ENCODE results near the gene SLC8A3. TPM values are rescaled to one million over a fixed set of nuclear protein-coding genes. Genes with fewer than 3 reads are reported as not detected.

SLC8A3 gene
- total RNA-seq, 1 experiment from 2014 or later = not detected

GRCh38 chr14:70069186-70069585 is 119.6 kb downstream of the SLC8A3 start:
- peaks cover 7% of the 10 kb centered on the region for H3K4me1 Mint-ChIP-seq (ENCODE audit: low read depth, unreplicated experiment)
- CTCF ChIA-PET = interaction anchor here (0.8 to 1.0 kb wide), 2 partner anchors 16 to 41 kb away, joined by 3 to 4 read pairs; no protein-coding TSS in a partner anchor

GRCh38 chr14:70067810-70068209 is 120.9 kb downstream of the SLC8A3 start:
- Mint-ChIP-seq H3K4me3 (ENCODE audit: unreplicated experiment) (no peak overlapping the region), H3K4me1 (ENCODE audit: low read depth, unreplicated experiment) (peaks cover 13% of the 10 kb centered on the region), H3K9me3 (ENCODE audit: unreplicated experiment) (no peaks in the 10 kb centered on the region), H3K36me3 (ENCODE audit: insufficient read depth, unreplicated experiment) (no peaks in the 10 kb centered on the region), H3K27ac (ENCODE audit: unreplicated experiment) (no peak overlapping the region), H3K27me3 (ENCODE audit: insufficient read depth, unreplicated experiment) (no peaks in the 10 kb centered on the region)
- POLR2A ChIA-PET = no interaction called here
- Histone ChIP-seq H3K4me3 (ENCODE audit: low read depth, low read length) (no peak overlapping the region), H3K27me3 (replicated peaks; ENCODE audit: control insufficient read depth, insufficient read depth, low read length) (no peaks in the 10 kb centered on the region), H3K4me1 (peaks cover 12% of the 10 kb centered on the region), H3K9me3 (no peaks in the 10 kb centered on the region), H3K36me3 (ENCODE audit: control insufficient read depth, insufficient read depth, low read length) (no peaks in the 10 kb centered on the region)
- no peak for TF ChIP-seq CTCF (IDR thresholded peaks at IDR 0.05; ENCODE audit: insufficient read depth in 1 of 2, low read depth in 1 of 2, low read length in 1 of 2, severe bottlenecking in 1 of 2, unreplicated experiment in 1 of 2)
- intact Hi-C loops (cut with micrococcal nuclease; ENCODE audit: unreplicated experiment) = no loop called here
- BruUV-seq (replicated peaks) = no TSS peak
- CTCF ChIA-PET = no interaction called here
- DNase-seq = no peak

More at GRCh38 chr14:70069186-70069585, 119.6 kb downstream of the SLC8A3 start:
- Mint-ChIP-seq H3K9me3 (ENCODE audit: unreplicated experiment) (no peaks in the 10 kb centered on the region), H3K4me3 (ENCODE audit: unreplicated experiment) (no peak overlapping the region), H3K27me3 (ENCODE audit: insufficient read depth, unreplicated experiment) (no peaks in the 10 kb centered on the region), H3K27ac (ENCODE audit: unreplicated experiment) (no peak overlapping the region), H3K36me3 (ENCODE audit: insufficient read depth, unreplicated experiment) (no peaks in the 10 kb centered on the region)
- H3K36me3 ChIP-seq (ENCODE audit: control insufficient read depth, insufficient read depth, low read length) = no peaks in the 10 kb centered on the region
- H3K27me3 ChIP-seq (replicated peaks; ENCODE audit: control insufficient read depth, insufficient read depth, low read length) = no peaks in the 10 kb centered on the region
- intact Hi-C loops (cut with micrococcal nuclease; ENCODE audit: unreplicated experiment) = no loop called here
- no peak for TF ChIP-seq CTCF (IDR thresholded peaks at IDR 0.05; ENCODE audit: insufficient read depth in 1 of 2, low read depth in 1 of 2, low read length in 1 of 2, severe bottlenecking in 1 of 2, unreplicated experiment in 1 of 2)
- POLR2A ChIA-PET = no interaction called here
- peak; percentile 17 to 43 for DNase-seq
- no peaks in the 10 kb centered on the region for H3K9me3 ChIP-seq
- H3K4me3 ChIP-seq (ENCODE audit: low read depth, low read length) = no peak overlapping the region
- BruUV-seq (replicated peaks) = no TSS peak
- peaks cover 16% of the 10 kb centered on the region for H3K4me1 ChIP-seq

- peaks cover 13% of the 10 kb centered on the region for H3K9me3 Mint-ChIP-seq (ENCODE audit: unreplicated experiment)
- POLR2A ChIA-PET = no interaction called here
- no TSS peak for BruUV-seq (replicated peaks)
- H3K27ac Mint-ChIP-seq (ENCODE audit: unreplicated experiment) = no peak overlapping the region
- no peak overlapping the region for H3K4me3 ChIP-seq (ENCODE audit: low read depth, low read length)
- no peaks in the 10 kb centered on the region for H3K9me3 ChIP-seq
- no peak for TF ChIP-seq CTCF (IDR thresholded peaks at IDR 0.05; ENCODE audit: insufficient read depth in 1 of 2, low read depth in 1 of 2, low read length in 1 of 2, severe bottlenecking in 1 of 2, unreplicated experiment in 1 of 2)
- peak in 1 of 2 experiments; percentile 15 for DNase-seq
- H3K36me3 ChIP-seq (ENCODE audit: control insufficient read depth, insufficient read depth, low read length) = no peaks in the 10 kb centered on the region
- no peaks in the 10 kb centered on the region for H3K27me3 Mint-ChIP-seq (ENCODE audit: insufficient read depth, unreplicated experiment)
- peaks cover 10% of the 10 kb centered on the region for H3K4me1 ChIP-seq
- CTCF ChIA-PET = no interaction called here
- intact Hi-C loops (cut with micrococcal nuclease; ENCODE audit: unreplicated experiment) = no loop called here
- H3K36me3 Mint-ChIP-seq (ENCODE audit: insufficient read depth, unreplicated experiment) = no peaks in the 10 kb centered on the region
- H3K27me3 ChIP-seq (replicated peaks; ENCODE audit: control insufficient read depth, insufficient read depth, low read length) = no peaks in the 10 kb centered on the region
- no peak overlapping the region for H3K4me3 Mint-ChIP-seq (ENCODE audit: unreplicated experiment)
- peaks cover 16% of the 10 kb centered on the region for H3K4me1 Mint-ChIP-seq (ENCODE audit: low read depth, unreplicated experiment)
These were observed 124.5 kb downstream of the SLC8A3 start for GRCh38 chr14:70064136-70064865.

All from Caco-2 (cell line).